Uterus (tissue), 2 donors: Measurements from ENCODE around the gene LDLRAD1.

Experiments used
- CTCF ChIP-seq, 4 experiments: fragments of 200-600 bp in 2 of 4; fragments of 450-650 bp in 2 of 4; sonication (generic) in 2 of 4; IDR thresholded peaks; one replicate each; pipeline ENCODE4 v1.5.1; 2016 to 2019; ENCODE audit warnings: antibody characterized with exemption in 4 of 4, mild to moderate bottlenecking in 2 of 4, moderate library complexity in 1 of 4
- POLR2A ChIP-seq, 2 donors: fragments of 450-650 bp; IDR thresholded peaks; one replicate each; pipeline ENCODE4 v1.6.1; 2016; ENCODE audit warnings: antibody characterized with exemption in 2 of 2, mild to moderate bottlenecking in 1 of 2, moderate library complexity in 1 of 2

GRCh38 chr1:54017979-54018378 is at the start of gene LDLRAD1:
- TF ChIP-seq CTCF (IDR thresholded peaks at IDR 0.05) (no peak), POLR2A (IDR thresholded peaks at IDR 0.05) (no peak)
